ENCODE results near the gene ZNF701.
"Not testable (repeated sequence)": the region's sequence is repeated elsewhere in the genome, so short reads cannot be mapped to it uniquely, and the experiment has no call there.

ZNF701 gene

GRCh38 chr19:52570000-52570861 lies at the start of gene ZNF701:
TSS of gene ZNF701 (plus strand) at chr19:52570287. CDS start at chr19:52574148, 3,861 bp downstream.
- DNase-seq (ENCODE audit: low spot score) = peak; percentile 94

GRCh38 chr19:52522551-52522950 lies 47.5 kb upstream of the ZNF701 start:
- no peak for DNase-seq (ENCODE audit: low spot score)

GRCh38 chr19:52524086-52524485 lies 46.0 kb upstream of the ZNF701 start:
- DNase-seq (ENCODE audit: low spot score) = no peak

GRCh38 chr19:52527134-52527955 lies 42.7 kb upstream of the ZNF701 start, which contains the start of gene ZNF808:
TSS of gene ZNF808 (plus strand) at chr19:52527668. CDS start at chr19:52543285, 15,617 bp downstream.
- peak; percentile 93 for DNase-seq (ENCODE audit: low spot score)

GRCh38 chr19:52527956-52528351 lies 42.1 kb upstream of the ZNF701 start:
- peak; percentile 45 for DNase-seq (ENCODE audit: low spot score)

- DNase-seq (ENCODE audit: low spot score) = no peak
Observed at GRCh38 chr19:52532480-52532879, 37.6 kb upstream of the ZNF701 start.

- DNase-seq (ENCODE audit: low spot score) = no peak
Observed at GRCh38 chr19:52533901-52534300, 36.2 kb upstream of the ZNF701 start.

- not testable (repeated sequence) for DNase-seq (ENCODE audit: low spot score)
Observed at GRCh38 chr19:52535385-52535770, 34.7 kb upstream of the ZNF701 start.

GRCh38 chr19:52535771-52536447 lies 34.2 kb upstream of the ZNF701 start:
- DNase-seq (ENCODE audit: low spot score) = peak; percentile 91

- peak; percentile 66 for DNase-seq (ENCODE audit: low spot score)
Observed at GRCh38 chr19:52536448-52536800, 33.7 kb upstream of the ZNF701 start.

- not testable (repeated sequence) for DNase-seq (ENCODE audit: low spot score)
Observed at GRCh38 chr19:52538815-52539214, 31.3 kb upstream of the ZNF701 start.

- DNase-seq (ENCODE audit: low spot score) = not testable (repeated sequence)
Observed at GRCh38 chr19:52541176-52541575, 28.9 kb upstream of the ZNF701 start.

GRCh38 chr19:52541608-52542007 lies 28.5 kb upstream of the ZNF701 start:
- DNase-seq (ENCODE audit: low spot score) = no peak

- DNase-seq (ENCODE audit: low spot score) = not testable (repeated sequence)
Observed at GRCh38 chr19:52542541-52542940, 27.5 kb upstream of the ZNF701 start.

- no peak for DNase-seq (ENCODE audit: low spot score)
Observed at GRCh38 chr19:52542984-52543664, 27.0 kb upstream of the ZNF701 start.

GRCh38 chr19:52554216-52554971 lies 15.7 kb upstream of the ZNF701 start:
- no peak for DNase-seq (ENCODE audit: low spot score)

- DNase-seq (ENCODE audit: low spot score) = no peak
Observed at GRCh38 chr19:52557231-52557995, 12.7 kb upstream of the ZNF701 start.

- DNase-seq (ENCODE audit: low spot score) = not testable (repeated sequence)
Observed at GRCh38 chr19:52558732-52559445, 11.2 kb upstream of the ZNF701 start.

GRCh38 chr19:52561611-52562010 lies 8.5 kb upstream of the ZNF701 start:
- DNase-seq (ENCODE audit: low spot score) = not testable (repeated sequence)

GRCh38 chr19:52566121-52566520 lies 4.0 kb upstream of the ZNF701 start:
- no peak for DNase-seq (ENCODE audit: low spot score)
